GM12872 (cell line): ENCODE results near the gene COL15A1.

Experiments used
- TF ChIP-seq, protein P1 (sequence below): IDR thresholded peaks from 3 replicates; pipeline ENCODE4 v1.5.1; 2011; ENCODE audit warnings: low read depth, mild to moderate bottlenecking, low read length, moderate library complexity; ENCODE audit not compliant: insufficient read depth

The COL15A1 gene

GRCh38 chr9:98900725-98901124 is 43.0 kb upstream of the COL15A1 start:
- TF ChIP-seq, protein P1, sequence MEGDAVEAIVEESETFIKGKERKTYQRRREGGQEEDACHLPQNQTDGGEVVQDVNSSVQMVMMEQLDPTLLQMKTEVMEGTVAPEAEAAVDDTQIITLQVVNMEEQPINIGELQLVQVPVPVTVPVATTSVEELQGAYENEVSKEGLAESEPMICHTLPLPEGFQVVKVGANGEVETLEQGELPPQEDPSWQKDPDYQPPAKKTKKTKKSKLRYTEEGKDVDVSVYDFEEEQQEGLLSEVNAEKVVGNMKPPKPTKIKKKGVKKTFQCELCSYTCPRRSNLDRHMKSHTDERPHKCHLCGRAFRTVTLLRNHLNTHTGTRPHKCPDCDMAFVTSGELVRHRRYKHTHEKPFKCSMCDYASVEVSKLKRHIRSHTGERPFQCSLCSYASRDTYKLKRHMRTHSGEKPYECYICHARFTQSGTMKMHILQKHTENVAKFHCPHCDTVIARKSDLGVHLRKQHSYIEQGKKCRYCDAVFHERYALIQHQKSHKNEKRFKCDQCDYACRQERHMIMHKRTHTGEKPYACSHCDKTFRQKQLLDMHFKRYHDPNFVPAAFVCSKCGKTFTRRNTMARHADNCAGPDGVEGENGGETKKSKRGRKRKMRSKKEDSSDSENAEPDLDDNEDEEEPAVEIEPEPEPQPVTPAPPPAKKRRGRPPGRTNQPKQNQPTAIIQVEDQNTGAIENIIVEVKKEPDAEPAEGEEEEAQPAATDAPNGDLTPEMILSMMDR: no peak

DNA sequence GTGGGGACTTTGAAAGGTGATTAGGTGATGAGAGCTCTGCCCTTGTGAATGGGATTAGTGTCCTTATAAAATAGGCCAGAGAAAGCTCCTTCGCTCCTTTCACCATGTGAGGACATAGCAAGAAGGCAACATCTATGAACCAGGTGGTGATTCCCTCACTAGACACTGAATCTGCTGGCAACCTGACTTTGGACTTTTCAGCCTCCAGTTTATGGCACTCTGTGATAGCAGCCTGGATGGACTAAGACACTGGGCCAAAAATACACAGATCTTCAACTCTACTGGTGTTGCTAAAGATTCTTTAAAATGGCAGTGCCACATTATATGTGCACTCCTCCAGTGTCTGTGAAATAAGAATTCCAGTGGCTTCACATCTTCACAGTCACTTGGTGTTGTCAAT is 41.2 kb upstream of the COL15A1 start:
- TF ChIP-seq, protein P1: no peak

GRCh38 chr9:98902925-98903324 is 40.8 kb upstream of the COL15A1 start:
- TF ChIP-seq, protein P1: no peak

DNA sequence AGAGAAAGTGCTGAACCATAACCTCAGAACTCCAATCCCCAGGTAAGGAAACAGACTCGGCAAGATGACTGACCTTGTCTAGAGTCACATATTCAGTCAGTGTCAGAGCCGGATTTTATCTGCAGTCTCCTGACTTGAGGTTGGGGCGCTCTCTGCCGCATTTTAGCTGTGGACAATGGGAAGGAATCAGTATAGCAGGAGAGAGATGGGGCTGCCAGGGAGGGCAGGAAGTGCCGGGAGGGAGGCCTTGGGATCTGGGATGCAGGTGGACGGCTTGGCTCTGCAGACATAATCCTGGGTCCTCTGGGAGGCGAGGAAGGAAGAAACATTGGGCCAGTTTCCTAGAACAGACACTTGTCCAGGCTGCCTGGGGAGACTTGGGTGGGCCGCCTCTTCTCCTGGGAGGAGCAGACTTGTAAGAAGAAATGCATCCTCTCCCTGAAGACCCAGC is 39.7 kb upstream of the COL15A1 start:
- TF ChIP-seq, protein P1: no peak

DNA sequence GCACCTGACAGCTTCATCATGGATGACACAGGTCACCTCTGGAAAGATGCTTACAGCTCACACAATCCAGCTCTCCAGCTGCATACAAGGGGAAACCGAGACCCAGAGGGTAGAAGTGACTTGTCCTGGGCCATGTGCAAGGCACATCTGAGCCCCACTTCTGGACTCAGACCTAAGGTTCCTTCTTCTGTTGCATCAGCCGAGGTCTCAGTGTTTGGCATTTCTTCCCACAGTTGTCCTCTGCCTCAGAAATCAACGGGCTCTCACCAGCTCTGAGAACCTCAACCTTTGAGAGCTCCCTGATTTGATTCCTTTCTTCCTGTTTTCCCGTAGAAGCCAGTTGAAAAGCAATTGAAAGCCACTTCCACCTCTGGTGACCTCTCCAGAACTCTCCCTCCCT is 38.7 kb upstream of the COL15A1 start:
- TF ChIP-seq, protein P1: no peak

DNA sequence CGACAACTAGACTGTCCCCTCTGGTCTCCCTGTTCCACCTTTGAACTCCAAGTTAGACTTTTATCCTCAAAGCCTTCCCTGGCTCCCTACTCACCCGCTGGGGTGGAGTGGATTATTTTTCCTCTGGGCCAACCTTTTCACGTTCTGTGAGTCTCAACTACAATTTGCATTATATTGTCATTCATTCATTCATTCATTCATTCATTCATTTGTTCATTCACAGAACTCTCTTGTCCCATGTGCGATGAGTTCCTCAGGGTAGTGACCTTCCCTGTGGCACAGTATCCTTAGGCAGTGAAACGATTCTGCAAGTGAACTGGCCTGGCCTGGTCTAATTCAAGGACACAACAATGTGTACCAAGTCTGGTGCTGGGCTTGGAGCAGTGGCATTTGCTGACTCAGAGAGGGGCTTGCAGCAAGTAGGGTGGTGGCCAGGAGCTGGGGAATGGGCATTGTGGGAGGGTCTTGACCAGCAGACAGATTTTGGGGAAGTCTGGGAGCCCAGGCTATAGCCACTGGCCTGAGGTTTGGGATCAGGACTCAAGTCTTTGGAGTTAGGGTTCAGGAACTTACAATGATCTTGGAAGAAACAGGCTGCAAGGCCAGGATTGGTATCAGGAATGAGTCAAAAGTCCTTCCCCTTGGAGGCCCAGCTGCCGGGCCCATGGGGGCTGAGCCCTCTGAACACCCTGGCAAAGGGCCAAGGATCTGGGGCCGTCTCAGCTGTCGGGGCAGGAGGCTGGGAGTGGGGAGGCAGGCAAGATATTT is 37.2 kb upstream of the COL15A1 start:
- TF ChIP-seq, protein P1: no peak

DNA sequence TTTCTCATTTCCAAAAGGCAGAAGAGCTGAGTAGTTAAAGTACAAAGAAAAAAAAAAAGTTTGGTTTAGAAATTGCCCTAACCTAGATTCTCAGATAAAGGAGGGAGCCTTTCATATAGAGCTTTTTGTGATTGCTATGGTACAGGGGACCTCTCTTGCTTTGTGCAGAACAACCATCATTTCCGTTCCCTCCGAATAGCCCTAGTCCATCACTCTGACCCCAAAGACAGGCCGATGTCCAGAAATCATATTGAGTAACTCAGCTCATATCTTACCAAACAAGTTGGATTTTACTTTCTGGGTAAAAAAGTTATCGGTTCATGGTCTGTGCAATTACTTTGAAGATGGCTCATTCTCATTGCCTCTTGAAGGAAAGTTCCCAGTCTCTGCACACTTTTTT is 36.7 kb upstream of the COL15A1 start:
- TF ChIP-seq, protein P1: no peak
